ENCODE data around the gene COL12A1.

COL12A1 gene

DNA sequence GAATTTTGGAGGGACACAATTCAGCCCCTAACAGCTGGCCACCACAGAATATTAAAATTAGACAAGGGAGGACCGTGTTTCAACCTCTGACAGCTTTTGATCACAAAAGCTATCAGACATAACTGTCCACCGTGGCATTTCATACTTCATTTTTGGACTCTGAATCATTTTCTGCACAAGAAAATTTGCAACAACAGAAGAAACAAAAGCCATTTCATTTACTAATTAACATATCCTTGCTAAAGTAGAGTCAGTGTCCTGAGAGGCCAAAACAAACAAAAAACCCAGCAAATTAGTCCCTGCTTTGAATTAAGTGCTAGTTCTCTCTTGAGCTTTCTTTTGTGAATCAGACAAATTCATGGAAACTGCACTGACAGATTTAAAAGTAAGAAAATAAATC lies 17.6 kb upstream of the COL12A1 start:
- in situ Hi-C loops (cut with MboI; ENCODE audit: low sequenced_read_pairs, unreplicated experiment), result loop anchor here (25.0 kb wide), 4 partner anchors 636 to 1361 kb away; no protein-coding TSS in a partner anchor
- TF ChIP-seq, protein P1, sequence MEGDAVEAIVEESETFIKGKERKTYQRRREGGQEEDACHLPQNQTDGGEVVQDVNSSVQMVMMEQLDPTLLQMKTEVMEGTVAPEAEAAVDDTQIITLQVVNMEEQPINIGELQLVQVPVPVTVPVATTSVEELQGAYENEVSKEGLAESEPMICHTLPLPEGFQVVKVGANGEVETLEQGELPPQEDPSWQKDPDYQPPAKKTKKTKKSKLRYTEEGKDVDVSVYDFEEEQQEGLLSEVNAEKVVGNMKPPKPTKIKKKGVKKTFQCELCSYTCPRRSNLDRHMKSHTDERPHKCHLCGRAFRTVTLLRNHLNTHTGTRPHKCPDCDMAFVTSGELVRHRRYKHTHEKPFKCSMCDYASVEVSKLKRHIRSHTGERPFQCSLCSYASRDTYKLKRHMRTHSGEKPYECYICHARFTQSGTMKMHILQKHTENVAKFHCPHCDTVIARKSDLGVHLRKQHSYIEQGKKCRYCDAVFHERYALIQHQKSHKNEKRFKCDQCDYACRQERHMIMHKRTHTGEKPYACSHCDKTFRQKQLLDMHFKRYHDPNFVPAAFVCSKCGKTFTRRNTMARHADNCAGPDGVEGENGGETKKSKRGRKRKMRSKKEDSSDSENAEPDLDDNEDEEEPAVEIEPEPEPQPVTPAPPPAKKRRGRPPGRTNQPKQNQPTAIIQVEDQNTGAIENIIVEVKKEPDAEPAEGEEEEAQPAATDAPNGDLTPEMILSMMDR (IDR thresholded peaks at IDR 0.05; ENCODE audit: borderline replicate concordance, control extremely low read depth, extremely low read depth, insufficient read depth, missing control alignments), result no peak
- no peak for DNase-seq (ENCODE audit: low spot score)

DNA sequence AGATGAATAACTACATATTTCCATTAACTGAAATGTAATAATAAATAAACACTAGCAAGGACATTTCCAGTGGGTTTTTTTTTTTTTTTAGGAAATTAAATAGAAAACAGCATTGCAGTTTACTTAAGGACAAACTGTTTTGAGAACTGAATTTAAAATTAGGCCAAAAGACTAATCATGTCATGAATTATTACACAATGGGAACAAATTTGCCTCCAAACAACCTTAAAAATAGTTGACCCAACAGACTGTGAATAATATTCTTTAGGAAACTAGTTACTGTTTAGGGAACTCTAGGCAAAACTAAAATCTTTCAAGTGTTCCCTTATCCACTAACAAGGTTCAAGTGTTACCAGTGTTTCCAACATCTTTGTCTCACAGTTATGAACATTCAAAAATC lies 16.4 kb upstream of the COL12A1 start:
- in situ Hi-C loops (cut with MboI; ENCODE audit: low sequenced_read_pairs, unreplicated experiment), result loop anchor here (25.0 kb wide), 4 partner anchors 635 to 1360 kb away; no protein-coding TSS in a partner anchor
- TF ChIP-seq, protein P1 (IDR thresholded peaks at IDR 0.05; ENCODE audit: borderline replicate concordance, control extremely low read depth, extremely low read depth, insufficient read depth, missing control alignments), result no peak
- no peak for DNase-seq (ENCODE audit: low spot score)

DNA sequence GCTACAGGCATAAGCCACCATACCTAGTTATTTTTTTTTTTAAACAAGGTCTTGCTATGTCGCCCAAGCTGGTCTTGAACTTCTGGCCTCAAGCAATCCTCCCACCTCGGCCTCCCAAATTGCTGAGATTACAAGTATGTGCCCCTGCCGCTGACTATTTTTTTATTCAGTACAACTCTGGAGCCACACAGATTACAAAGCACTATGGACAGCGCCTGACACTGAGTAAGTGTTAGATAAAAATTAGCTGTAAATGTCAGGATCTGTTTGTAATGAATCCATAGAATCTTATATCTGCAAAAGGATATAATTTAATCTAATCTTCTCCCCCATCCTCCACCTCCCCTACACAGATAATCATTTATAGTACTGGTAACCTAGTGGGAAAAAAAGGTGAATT lies 15.3 kb upstream of the COL12A1 start:
- DNase-seq (ENCODE audit: low spot score), result no peak
- in situ Hi-C loops (cut with MboI; ENCODE audit: low sequenced_read_pairs, unreplicated experiment), result loop anchor here (25.0 kb wide), 4 partner anchors 634 to 1359 kb away; no protein-coding TSS in a partner anchor
- TF ChIP-seq, protein P1 (IDR thresholded peaks at IDR 0.05; ENCODE audit: borderline replicate concordance, control extremely low read depth, extremely low read depth, insufficient read depth, missing control alignments), result no peak

DNA sequence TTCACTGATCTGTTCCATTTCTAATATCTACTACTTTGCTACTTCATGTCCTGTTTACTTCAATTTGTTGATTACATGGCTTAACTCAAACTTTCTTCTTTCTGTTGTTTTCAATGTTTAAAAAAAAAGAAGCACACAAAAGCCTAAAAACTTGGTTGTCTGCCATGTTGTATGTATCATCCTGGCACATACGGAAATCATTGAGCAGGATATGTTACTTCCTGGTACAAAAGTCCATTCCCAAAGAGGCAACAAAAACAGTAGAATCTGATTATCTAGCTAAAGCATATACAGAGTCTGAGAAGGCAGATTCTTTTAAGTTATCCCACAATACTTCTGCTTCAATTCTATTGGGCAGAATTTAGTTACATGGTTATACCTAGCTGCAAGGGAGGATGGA lies 14.5 kb upstream of the COL12A1 start:
- DNase-seq (ENCODE audit: low spot score), result no peak
- TF ChIP-seq, protein P1 (IDR thresholded peaks at IDR 0.05; ENCODE audit: borderline replicate concordance, control extremely low read depth, extremely low read depth, insufficient read depth, missing control alignments), result no peak
- in situ Hi-C loops (cut with MboI; ENCODE audit: low sequenced_read_pairs, unreplicated experiment), result loop anchor here (25.0 kb wide), 4 partner anchors 633 to 1358 kb away; no protein-coding TSS in a partner anchor

DNA sequence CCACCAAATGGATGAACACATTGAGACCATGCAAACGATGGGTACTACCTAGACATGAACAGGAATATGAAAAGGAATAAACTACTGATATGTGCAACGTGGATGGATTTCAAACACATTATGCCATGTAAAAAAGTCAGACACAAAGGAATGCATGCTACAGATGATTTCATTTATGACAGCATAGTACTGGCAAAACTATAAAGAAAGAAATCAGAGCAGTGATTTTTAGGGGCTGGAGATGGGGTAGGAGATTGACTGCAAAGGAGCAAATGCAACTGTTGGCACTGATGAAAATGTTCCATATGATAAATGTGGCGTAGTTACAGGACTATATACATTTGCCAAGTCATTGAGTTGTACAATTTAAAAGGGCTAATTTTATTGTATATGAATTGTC lies 13.4 kb upstream of the COL12A1 start:
- no peak for DNase-seq (ENCODE audit: low spot score)
- TF ChIP-seq, protein P1 (IDR thresholded peaks at IDR 0.05; ENCODE audit: borderline replicate concordance, control extremely low read depth, extremely low read depth, insufficient read depth, missing control alignments), result no peak
- in situ Hi-C loops (cut with MboI; ENCODE audit: low sequenced_read_pairs, unreplicated experiment), result loop anchor here (10.0 to 25.0 kb wide), 5 partner anchors 632 to 1474 kb away; no protein-coding TSS in a partner anchor

DNA sequence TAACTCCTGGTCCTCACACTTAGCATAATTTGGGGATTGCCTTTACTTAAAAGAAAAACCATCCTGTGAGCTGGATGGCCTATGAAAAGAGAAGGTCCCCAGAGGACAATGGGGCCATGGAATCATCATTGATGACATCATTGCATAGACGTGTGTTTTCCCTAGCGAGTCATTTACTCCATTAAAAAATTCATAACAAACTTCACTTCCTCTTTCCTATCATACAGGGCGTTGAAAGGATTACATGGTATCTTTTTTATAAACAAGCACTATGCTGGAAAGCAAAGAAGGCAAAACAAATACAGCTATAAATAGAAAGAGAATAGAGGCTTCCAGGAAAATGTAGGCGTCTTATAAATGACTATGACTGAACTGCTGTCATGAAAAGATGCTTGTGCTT lies 11.3 kb upstream of the COL12A1 start:
- TF ChIP-seq, protein P1 (IDR thresholded peaks at IDR 0.05; ENCODE audit: borderline replicate concordance, control extremely low read depth, extremely low read depth, insufficient read depth, missing control alignments), result no peak
- in situ Hi-C loops (cut with MboI; ENCODE audit: low sequenced_read_pairs, unreplicated experiment), result loop anchor here (10.0 to 25.0 kb wide), 5 partner anchors 630 to 1472 kb away; no protein-coding TSS in a partner anchor
- DNase-seq (ENCODE audit: low spot score), result no peak
